CD4-positive, CD25-positive, alpha-beta regulatory T cell (primary cell): Measurements from ENCODE around the gene CLDN2. TPM values are rescaled to one million over a fixed set of nuclear protein-coding genes. Genes with fewer than 3 reads are reported as not detected.
"Not testable (repeated sequence)": the region's sequence is repeated elsewhere in the genome, so short reads cannot be mapped to it uniquely, and the experiment has no call there.

ENCODE experiments used
- ATAC-seq, 2 donors: fragments of 150-1000 bp; cut with Tn5 transposase; one replicate each; pipeline ENCODE4 v1.10.0; 2021; ENCODE audit warnings: low read depth in 2 of 2, moderate number of reproducible peaks in 2 of 2, moderate library complexity in 1 of 2
- DNase-seq, 3 donors: peaks; one replicate each; pipeline versions ENCODE4 v3.0.0 to v3.0.0-alpha.2; 2012 to 2022; ENCODE audit warnings: mixed read lengths in 1 of 3
- H3K27ac ChIP-seq: one replicate; pipeline ENCODE4 v1.7.0; 2013; ENCODE audit warnings: mild to moderate bottlenecking, low read length; ENCODE audit not compliant: insufficient read depth, poor library complexity, severe bottlenecking
- H3K27me3 ChIP-seq: one replicate; pipeline ENCODE4 v1.7.0; 2013; ENCODE audit warnings: low read length; ENCODE audit not compliant: control insufficient read depth, insufficient read depth
- H3K36me3 ChIP-seq: one replicate; pipeline ENCODE4 v1.7.0; 2013; ENCODE audit warnings: mild to moderate bottlenecking, low read length, moderate library complexity; ENCODE audit not compliant: control insufficient read depth, insufficient read depth
- H3K4me1 ChIP-seq: 2 replicates; pipeline ENCODE4 v1.7.0; 2013; ENCODE audit warnings: mild to moderate bottlenecking, low read length; ENCODE audit not compliant: insufficient read depth, control insufficient read depth, poor library complexity, severe bottlenecking
- H3K4me3 ChIP-seq: one replicate; pipeline ENCODE4 v1.7.0; 2013; ENCODE audit warnings: low read depth, mild to moderate bottlenecking, low read length, moderate library complexity
- H3K9me3 ChIP-seq, 2 experiments: 1 replicate in 1 of 2; 2 replicates in 1 of 2; pipeline ENCODE4 v1.7.0; 2013; ENCODE audit warnings: low read length in 2 of 2, mild to moderate bottlenecking in 1 of 2, moderate library complexity in 1 of 2; ENCODE audit not compliant: control insufficient read depth in 2 of 2
- H3K27ac Mint-ChIP-seq, 3 donors: one replicate each; pipeline ENCODE4 v1.8.0; 2020 to 2022; ENCODE audit warnings: mild to moderate bottlenecking in 3 of 3, mixed read lengths in 3 of 3, moderate library complexity in 2 of 3
- H3K27me3 Mint-ChIP-seq: one replicate; pipeline ENCODE4 v1.8.0; 2022; ENCODE audit warnings: mild to moderate bottlenecking, mixed read lengths
- H3K36me3 Mint-ChIP-seq: one replicate; pipeline ENCODE4 v1.8.0; 2020; ENCODE audit warnings: mixed read lengths
- H3K4me1 Mint-ChIP-seq, 4 donors: one replicate each; pipeline ENCODE4 v1.8.0; 2020 to 2022; ENCODE audit warnings: mixed read lengths in 4 of 4, mild to moderate bottlenecking in 1 of 4
- H3K4me3 Mint-ChIP-seq, 4 donors: one replicate each; pipeline ENCODE4 v1.8.0; 2020 to 2022; ENCODE audit warnings: mild to moderate bottlenecking in 4 of 4, mixed read lengths in 4 of 4, moderate library complexity in 3 of 4
- H3K9me3 Mint-ChIP-seq, 7 donors: one replicate each; pipeline ENCODE4 v1.8.0; 2020 to 2022; ENCODE audit warnings: mixed read lengths in 7 of 7, mild to moderate bottlenecking in 3 of 7, moderate library complexity in 2 of 7
- polyA plus RNA-seq, 4 donors: library from polyadenylated mRNA; unstranded; fragments of 300-500 nt; fragmentation: Illumina TruSeq; gene quantifications; one replicate each; pipeline ENCODE4 v1.2.3, GENCODE V29; 2021
- total RNA-seq: library from RNA; stranded (reverse); gene quantifications from one replicate; pipeline ENCODE4 v1.2.3, GENCODE V29; 2022

The CLDN2 gene
- total RNA-seq (not detected), polyA plus RNA-seq (not detected)

GRCh38 chrX:106919932-106920452, at the start of gene CLDN2:
Gene CLDN2 (plus strand): TSS chrX:106920402. CDS start chrX:106928229, 7,827 bp downstream.
- no peaks in the 10 kb centered on the region for H3K36me3 ChIP-seq
- Mint-ChIP-seq H3K27ac (no peak within 1 kb of the TSS), H3K4me3 (no peak within 1 kb of the TSS), H3K27me3 (peaks cover 7% of the 10 kb centered on the region), H3K4me1 (peaks cover 0 to 17% (median 7%) of the 10 kb centered on the region in 4 donors), H3K36me3 (no peaks in the 10 kb centered on the region), H3K9me3 (peaks cover 0 to 2% (median 0%) of the 10 kb centered on the region in 7 donors)
- H3K27me3 ChIP-seq = no peaks in the 10 kb centered on the region
- H3K4me3 ChIP-seq = no peak within 1 kb of the TSS
- ATAC-seq (no peak), DNase-seq (no peak)
- H3K27ac ChIP-seq = no peak within 1 kb of the TSS
- H3K9me3 ChIP-seq = no peaks in the 10 kb centered on the region
- peaks cover 3% of the 10 kb centered on the region for H3K4me1 ChIP-seq

GRCh38 chrX:106872796-106873195, 47.4 kb upstream of the CLDN2 start:
- not testable (repeated sequence) for H3K27me3 Mint-ChIP-seq, DNase-seq, H3K9me3 Mint-ChIP-seq, H3K36me3 Mint-ChIP-seq, H3K4me3 Mint-ChIP-seq, ATAC-seq, H3K4me1 ChIP-seq, H3K4me3 ChIP-seq, H3K27ac Mint-ChIP-seq, H3K27ac ChIP-seq, H3K9me3 ChIP-seq, H3K36me3 ChIP-seq, H3K4me1 Mint-ChIP-seq, H3K27me3 ChIP-seq

GRCh38 chrX:106874075-106874474, 46.1 kb upstream of the CLDN2 start:
- no peaks in the 10 kb centered on the region for H3K27me3 Mint-ChIP-seq
- Histone ChIP-seq H3K4me3 (no peak overlapping the region), H3K4me1 (no peaks in the 10 kb centered on the region), H3K9me3 (no peaks in the 10 kb centered on the region), H3K27ac (no peak overlapping the region), H3K36me3 (no peaks in the 10 kb centered on the region), H3K27me3 (no peaks in the 10 kb centered on the region)
- no peaks in the 10 kb centered on the region for H3K9me3 Mint-ChIP-seq
- no peak overlapping the region for H3K27ac Mint-ChIP-seq
- H3K4me1 Mint-ChIP-seq = no peaks in the 10 kb centered on the region
- DNase-seq (peak in 2 of 3 donors; percentile 35 to 47), ATAC-seq (no peak)
- no peak overlapping the region for H3K4me3 Mint-ChIP-seq
- H3K36me3 Mint-ChIP-seq = no peaks in the 10 kb centered on the region

- H3K4me3 Mint-ChIP-seq = no peak overlapping the region
- no peaks in the 10 kb centered on the region for H3K9me3 Mint-ChIP-seq
- Histone ChIP-seq H3K4me1 (no peaks in the 10 kb centered on the region), H3K4me3 (no peak overlapping the region), H3K27me3 (no peaks in the 10 kb centered on the region), H3K9me3 (no peaks in the 10 kb centered on the region), H3K27ac (no peak overlapping the region), H3K36me3 (no peaks in the 10 kb centered on the region)
- ATAC-seq = no peak
- no peaks in the 10 kb centered on the region for H3K27me3 Mint-ChIP-seq
- no peak for DNase-seq
- no peaks in the 10 kb centered on the region for H3K4me1 Mint-ChIP-seq
- H3K36me3 Mint-ChIP-seq = no peaks in the 10 kb centered on the region
- no peak overlapping the region for H3K27ac Mint-ChIP-seq
Measured at GRCh38 chrX:106875151-106875550, 45.1 kb upstream of the CLDN2 start.

- Mint-ChIP-seq H3K27me3 (no peaks in the 10 kb centered on the region), H3K4me3 (no peak overlapping the region), H3K27ac (no peak overlapping the region), H3K36me3 (no peaks in the 10 kb centered on the region), H3K4me1 (no peaks in the 10 kb centered on the region), H3K9me3 (peaks cover 0 to 2% (median 0%) of the 10 kb centered on the region in 7 donors)
- Histone ChIP-seq H3K36me3 (no peaks in the 10 kb centered on the region), H3K4me1 (no peaks in the 10 kb centered on the region), H3K4me3 (no peak overlapping the region), H3K9me3 (no peaks in the 10 kb centered on the region), H3K27ac (no peak overlapping the region), H3K27me3 (no peaks in the 10 kb centered on the region)
- DNase-seq (no peak), ATAC-seq (no peak)
Measured at GRCh38 chrX:106889468-106889867, 30.7 kb upstream of the CLDN2 start.

GRCh38 chrX:106891762-106892460, 28.3 kb upstream of the CLDN2 start:
- no peaks in the 10 kb centered on the region for H3K27me3 Mint-ChIP-seq

GRCh38 chrX:106894392-106894909, 25.8 kb upstream of the CLDN2 start:
- no peaks in the 10 kb centered on the region for H3K9me3 Mint-ChIP-seq
- H3K27ac ChIP-seq = no peak overlapping the region
- no peak overlapping the region for H3K4me3 Mint-ChIP-seq
- H3K4me3 ChIP-seq = no peak overlapping the region
- no peaks in the 10 kb centered on the region for H3K4me1 Mint-ChIP-seq
- no peaks in the 10 kb centered on the region for H3K36me3 Mint-ChIP-seq
- H3K36me3 ChIP-seq = no peaks in the 10 kb centered on the region
- H3K27me3 ChIP-seq = no peaks in the 10 kb centered on the region
- H3K9me3 ChIP-seq = no peaks in the 10 kb centered on the region
- no peak overlapping the region for H3K27ac Mint-ChIP-seq
- ATAC-seq = peak; percentile 37 to 52
- H3K27me3 Mint-ChIP-seq = no peaks in the 10 kb centered on the region
- DNase-seq = peak; percentile 2 to 54 (median 44)
- no peaks in the 10 kb centered on the region for H3K4me1 ChIP-seq

More at GRCh38 chrX:106891762-106892460, 28.3 kb upstream of the CLDN2 start:
- no peak for ATAC-seq
- no peaks in the 10 kb centered on the region for H3K36me3 ChIP-seq
- Mint-ChIP-seq H3K36me3 (no peaks in the 10 kb centered on the region), H3K27ac (no peak overlapping the region), H3K9me3 (peaks cover 0 to 2% (median 0%) of the 10 kb centered on the region in 7 donors), H3K4me1 (no peaks in the 10 kb centered on the region), H3K4me3 (no peak overlapping the region)
- DNase-seq = no peak
- H3K27ac ChIP-seq = no peak overlapping the region
- H3K4me1 ChIP-seq = no peaks in the 10 kb centered on the region
- H3K4me3 ChIP-seq = no peak overlapping the region
- H3K9me3 ChIP-seq = no peaks in the 10 kb centered on the region
- no peaks in the 10 kb centered on the region for H3K27me3 ChIP-seq

GRCh38 chrX:106894978-106895452, 25.2 kb upstream of the CLDN2 start:
- no peaks in the 10 kb centered on the region for H3K9me3 Mint-ChIP-seq
- no peaks in the 10 kb centered on the region for H3K27me3 Mint-ChIP-seq
- Histone ChIP-seq H3K4me3 (no peak overlapping the region), H3K4me1 (no peaks in the 10 kb centered on the region), H3K36me3 (no peaks in the 10 kb centered on the region), H3K27ac (no peak overlapping the region), H3K9me3 (no peaks in the 10 kb centered on the region), H3K27me3 (no peaks in the 10 kb centered on the region)
- no peaks in the 10 kb centered on the region for H3K36me3 Mint-ChIP-seq
- ATAC-seq (no peak), DNase-seq (no peak)
- H3K4me3 Mint-ChIP-seq = no peak overlapping the region
- no peak overlapping the region for H3K27ac Mint-ChIP-seq
- no peaks in the 10 kb centered on the region for H3K4me1 Mint-ChIP-seq
